Measurements from ENCODE around the gene SNUPN. TPM values are rescaled to one million over a fixed set of nuclear protein-coding genes. Genes with fewer than 3 reads are reported as not detected.

The SNUPN gene
- total RNA-seq, 2 experiments from 2014 or later: 34.1 to 34.8 TPM

DNA sequence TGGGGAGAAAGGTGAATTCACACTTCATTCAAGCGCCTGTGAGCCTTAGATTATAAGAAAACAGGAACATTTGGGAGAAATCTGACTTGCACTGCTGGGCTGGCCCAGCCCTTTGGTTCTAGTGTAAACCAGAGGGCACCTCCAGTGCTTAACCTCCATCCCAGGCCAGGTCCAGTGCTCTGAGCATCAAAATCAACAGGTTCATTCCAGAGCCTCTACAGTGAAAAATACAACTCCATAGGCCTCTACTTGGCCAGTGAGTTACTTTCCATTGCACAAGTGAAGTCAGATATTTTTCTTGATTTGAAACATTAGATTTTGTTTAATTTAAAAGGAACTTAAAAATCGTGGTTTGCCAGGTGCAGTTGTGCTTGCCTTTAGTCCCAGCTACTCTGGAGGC is 3.0 kb downstream of the SNUPN start:
- Mint-ChIP-seq H3K27me3 (no peaks in the 10 kb centered on the region), H3K4me3 (no peak overlapping the region), H3K36me3 (peaks cover 33% of the 10 kb centered on the region), H3K9me3 (peaks cover 8% of the 10 kb centered on the region), H3K4me1 (peaks cover 42% of the 10 kb centered on the region), H3K27ac (peak overlapping the region; percentile 78)
- DNase-seq: no peak

DNA sequence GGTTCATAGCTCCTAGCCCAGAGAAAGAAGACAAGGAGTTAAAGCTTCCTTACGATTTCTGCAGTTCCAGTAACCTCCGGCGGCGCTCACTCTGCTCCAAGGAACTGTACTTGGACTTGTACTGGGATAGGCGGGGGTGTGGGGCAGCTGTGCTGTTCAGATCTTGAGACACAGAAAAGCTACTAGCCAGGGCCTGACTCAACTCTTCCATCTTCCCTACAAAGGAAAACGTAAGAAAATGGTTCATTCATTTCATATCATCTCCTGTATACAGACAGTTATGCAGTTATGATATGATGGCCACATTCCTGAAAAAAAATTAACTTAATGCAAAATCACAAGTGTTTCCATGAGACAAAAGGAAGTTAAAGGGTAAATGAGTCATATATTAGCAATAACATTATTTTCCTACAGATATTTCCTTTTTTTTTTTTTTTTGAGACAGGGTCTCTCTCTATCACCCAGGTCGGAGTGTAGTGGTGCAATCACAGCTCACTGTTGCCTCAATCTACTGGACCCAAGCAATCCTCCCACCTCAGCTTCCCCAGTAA is 4.6 kb downstream of the SNUPN start:
- Mint-ChIP-seq H3K4me3 (peak overlapping the region; percentile 58), H3K27ac (peak overlapping the region; percentile 93), H3K36me3 (peaks cover 41% of the 10 kb centered on the region), H3K9me3 (peaks cover 8% of the 10 kb centered on the region), H3K4me1 (peaks cover 34% of the 10 kb centered on the region), H3K27me3 (no peaks in the 10 kb centered on the region)
- no peak for DNase-seq

DNA sequence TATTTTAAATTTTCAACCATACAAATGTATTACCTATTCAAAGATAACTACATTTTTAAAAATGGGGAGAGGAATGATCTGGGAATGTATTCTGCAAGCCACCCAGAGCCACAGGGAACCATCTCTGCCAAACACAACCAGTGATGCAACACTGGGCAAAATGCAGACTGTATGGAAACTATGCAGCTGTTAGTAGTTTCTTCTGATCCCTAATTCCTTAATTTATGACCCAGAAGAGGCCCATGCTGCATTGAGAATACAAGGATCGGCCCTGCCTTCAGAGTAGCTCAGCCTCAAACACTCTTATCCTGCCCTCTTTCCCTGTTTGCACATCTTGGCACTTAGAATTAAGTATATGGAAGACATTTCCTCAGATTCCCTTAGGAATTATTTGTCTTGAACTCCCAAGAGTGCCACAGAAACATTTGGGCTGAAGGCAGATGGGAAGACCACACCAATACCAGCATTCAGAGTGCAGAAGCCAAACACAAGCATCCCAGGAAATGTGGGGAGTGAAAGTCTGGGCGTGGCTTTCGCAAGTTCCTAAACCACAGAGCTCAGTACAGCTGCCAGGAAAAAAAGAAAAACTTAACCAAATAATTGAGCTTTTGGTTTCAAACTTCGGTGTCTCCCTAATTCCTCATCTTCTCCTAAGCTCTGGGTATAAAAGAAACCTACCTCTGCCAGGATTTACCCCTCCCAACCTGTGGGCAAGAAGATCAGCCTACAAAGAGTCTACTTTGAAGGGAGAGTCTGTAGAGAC is 5.3 kb downstream of the SNUPN start:
- H3K4me3 Mint-ChIP-seq: peak overlapping the region; percentile 58
- peaks cover 33% of the 10 kb centered on the region for H3K4me1 Mint-ChIP-seq
- H3K27me3 Mint-ChIP-seq: no peaks in the 10 kb centered on the region

DNA sequence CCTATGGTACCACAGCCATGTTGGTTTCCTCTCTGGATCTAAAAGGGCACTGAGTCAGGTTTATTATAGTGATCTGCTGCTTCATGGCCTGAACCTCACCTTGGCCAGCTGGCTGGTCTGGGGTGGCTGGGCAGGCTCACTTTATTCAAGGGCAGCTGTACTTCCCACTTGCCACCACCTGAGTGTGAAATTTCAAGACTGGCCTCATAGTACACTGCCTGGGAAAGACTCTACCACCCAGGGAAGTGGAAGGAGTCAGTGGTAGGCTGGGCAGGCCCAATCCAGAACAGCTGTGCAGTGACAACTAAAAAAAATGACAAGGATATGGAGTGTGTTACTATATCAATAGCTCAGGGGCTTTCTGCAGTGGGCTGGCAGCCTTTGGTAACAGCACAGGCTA is 8.8 kb downstream of the SNUPN start:
- H3K27me3 Mint-ChIP-seq: no peaks in the 10 kb centered on the region
- H3K9me3 Mint-ChIP-seq: peaks cover 5% of the 10 kb centered on the region
- H3K4me3 Mint-ChIP-seq: no peak overlapping the region
- peaks cover 47% of the 10 kb centered on the region for H3K36me3 Mint-ChIP-seq
- no peak overlapping the region for H3K27ac Mint-ChIP-seq
- DNase-seq: no peak
- peaks cover 23% of the 10 kb centered on the region for H3K4me1 Mint-ChIP-seq

More for the DNA sequence above, 5.3 kb downstream of the SNUPN start:
- Mint-ChIP-seq H3K9me3 (peaks cover 8% of the 10 kb centered on the region), H3K27ac (peak overlapping the region; percentile 93), H3K36me3 (peaks cover 45% of the 10 kb centered on the region)
- no peak for DNase-seq

DNA sequence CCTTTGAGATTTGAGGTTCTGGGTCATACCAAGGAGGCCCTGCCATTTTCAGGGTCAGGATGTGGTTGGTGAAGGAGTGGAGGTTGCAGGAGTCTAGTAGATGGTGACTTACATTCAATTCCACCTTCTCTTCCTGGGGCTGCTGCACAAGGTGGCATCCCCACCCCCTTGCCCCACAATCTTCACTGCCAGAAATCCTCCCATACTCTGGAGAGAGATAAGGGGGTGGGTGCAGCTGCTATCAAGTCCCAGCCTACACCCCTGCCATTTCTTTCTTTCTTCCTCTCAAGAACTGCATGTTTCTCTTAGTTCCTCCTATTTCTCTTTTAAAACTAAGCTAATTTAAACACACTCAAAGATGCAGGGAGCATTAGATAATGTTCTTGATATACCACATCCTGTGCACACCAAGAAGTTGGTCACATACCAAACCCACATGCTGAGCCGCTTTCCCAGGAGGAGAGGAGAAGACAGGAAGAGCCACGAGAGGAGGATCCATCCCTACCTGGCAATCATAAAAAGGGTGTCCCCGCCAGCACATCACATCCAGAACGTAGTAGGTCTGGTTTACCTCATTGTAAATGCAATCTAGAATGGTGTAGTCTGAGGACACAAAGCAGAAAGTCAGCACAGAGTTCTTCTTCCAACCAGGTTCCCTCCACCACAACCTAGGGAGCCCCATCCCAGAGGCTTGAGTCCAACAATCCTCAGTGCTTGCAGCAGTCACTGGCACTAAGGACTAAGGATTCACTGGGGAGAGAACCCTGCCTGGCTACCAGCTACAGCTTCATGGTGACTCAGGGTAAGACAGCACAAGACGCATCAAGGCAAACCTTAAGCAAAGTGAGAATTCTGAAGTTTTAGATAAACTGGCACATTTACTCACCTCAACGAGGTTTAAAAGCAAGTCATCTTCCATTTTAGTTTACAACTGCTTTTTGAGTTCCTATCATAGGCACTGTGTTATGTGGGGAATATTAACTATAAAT is 18.5 kb downstream of the SNUPN start:
- DNase-seq: no peak
- no peaks in the 10 kb centered on the region for H3K9me3 Mint-ChIP-seq
- H3K36me3 Mint-ChIP-seq: peaks cover 47% of the 10 kb centered on the region
- H3K4me1 Mint-ChIP-seq: peaks cover 31% of the 10 kb centered on the region
- peak overlapping the region; percentile 40 for H3K4me3 Mint-ChIP-seq
- H3K27me3 Mint-ChIP-seq: no peaks in the 10 kb centered on the region
- H3K27ac Mint-ChIP-seq: peak overlapping the region; percentile 89

DNA sequence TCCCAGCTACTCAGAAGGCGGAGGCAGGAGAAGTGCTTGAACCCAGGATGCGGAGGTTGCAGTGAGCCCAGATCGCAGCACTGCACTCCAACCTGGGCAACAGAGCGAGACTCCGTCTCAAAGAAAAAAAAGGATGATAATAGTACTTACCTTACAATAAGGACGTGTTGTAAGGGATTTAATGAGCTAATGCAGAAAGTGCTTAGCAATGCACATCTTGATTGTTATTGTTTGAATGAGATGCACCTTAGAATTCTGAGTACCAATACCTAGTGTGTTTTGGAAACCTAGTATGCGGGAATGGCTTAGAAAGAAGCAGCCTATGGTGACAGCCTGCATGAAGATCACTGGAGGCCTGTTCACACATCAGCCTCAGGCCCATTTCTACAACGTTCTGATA is 19.5 kb downstream of the SNUPN start:
- Mint-ChIP-seq H3K27me3 (no peaks in the 10 kb centered on the region), H3K9me3 (no peaks in the 10 kb centered on the region), H3K27ac (peak overlapping the region; percentile 89), H3K4me1 (peaks cover 31% of the 10 kb centered on the region), H3K4me3 (peak overlapping the region; percentile 44), H3K36me3 (peaks cover 53% of the 10 kb centered on the region)
- DNase-seq: no peak

DNA sequence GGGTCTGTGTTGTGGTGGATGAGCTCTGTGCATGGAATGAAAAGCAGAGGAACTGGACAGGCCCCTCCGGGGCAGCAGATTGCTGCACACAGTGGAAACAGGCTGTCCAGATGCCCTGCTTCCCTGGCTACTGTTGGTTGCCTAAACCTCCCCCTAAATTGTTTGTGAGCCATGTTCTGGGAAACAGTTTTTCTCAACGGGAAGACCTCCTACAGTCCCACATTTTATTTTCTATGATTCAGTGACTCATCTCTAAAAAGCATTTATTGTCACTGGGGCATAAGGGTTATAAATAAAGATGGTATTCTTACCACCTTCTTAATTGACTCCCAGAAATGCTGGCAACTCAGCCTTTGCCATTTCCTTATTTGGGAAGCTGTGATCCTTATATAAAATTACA is 26.1 kb downstream of the SNUPN start:
- no peaks in the 10 kb centered on the region for H3K9me3 Mint-ChIP-seq
- H3K27me3 Mint-ChIP-seq: no peaks in the 10 kb centered on the region
- peaks cover 18% of the 10 kb centered on the region for H3K4me1 Mint-ChIP-seq
- peaks cover 41% of the 10 kb centered on the region for H3K36me3 Mint-ChIP-seq
- no peak overlapping the region for H3K27ac Mint-ChIP-seq
- H3K4me3 Mint-ChIP-seq: no peak overlapping the region
- no peak for DNase-seq

DNA sequence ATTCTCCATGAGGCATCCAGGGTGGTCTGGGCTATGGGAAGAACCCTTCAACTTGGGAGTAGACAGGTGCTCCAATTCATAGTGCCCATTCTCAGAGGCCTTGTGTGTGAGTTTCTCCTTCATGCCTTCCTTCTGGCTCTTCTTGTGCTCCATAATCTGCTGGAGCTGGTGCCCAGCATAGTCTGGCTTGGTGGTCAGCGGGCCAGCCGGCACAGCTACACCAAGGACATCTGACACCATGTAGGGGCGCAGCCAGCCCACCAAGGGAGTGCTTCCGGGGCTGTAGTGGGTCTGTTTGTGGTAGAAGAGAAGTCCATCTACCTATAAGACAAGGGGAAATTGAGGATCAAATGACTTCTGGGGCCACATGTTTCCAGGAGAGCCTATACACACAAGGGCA is 27.2 kb downstream of the SNUPN start:
- peaks cover 41% of the 10 kb centered on the region for H3K36me3 Mint-ChIP-seq
- no peaks in the 10 kb centered on the region for H3K27me3 Mint-ChIP-seq
- no peaks in the 10 kb centered on the region for H3K9me3 Mint-ChIP-seq
- peaks cover 18% of the 10 kb centered on the region for H3K4me1 Mint-ChIP-seq
- no peak for DNase-seq
- H3K4me3 Mint-ChIP-seq: no peak overlapping the region
- peak overlapping the region; percentile 74 for H3K27ac Mint-ChIP-seq

DNA sequence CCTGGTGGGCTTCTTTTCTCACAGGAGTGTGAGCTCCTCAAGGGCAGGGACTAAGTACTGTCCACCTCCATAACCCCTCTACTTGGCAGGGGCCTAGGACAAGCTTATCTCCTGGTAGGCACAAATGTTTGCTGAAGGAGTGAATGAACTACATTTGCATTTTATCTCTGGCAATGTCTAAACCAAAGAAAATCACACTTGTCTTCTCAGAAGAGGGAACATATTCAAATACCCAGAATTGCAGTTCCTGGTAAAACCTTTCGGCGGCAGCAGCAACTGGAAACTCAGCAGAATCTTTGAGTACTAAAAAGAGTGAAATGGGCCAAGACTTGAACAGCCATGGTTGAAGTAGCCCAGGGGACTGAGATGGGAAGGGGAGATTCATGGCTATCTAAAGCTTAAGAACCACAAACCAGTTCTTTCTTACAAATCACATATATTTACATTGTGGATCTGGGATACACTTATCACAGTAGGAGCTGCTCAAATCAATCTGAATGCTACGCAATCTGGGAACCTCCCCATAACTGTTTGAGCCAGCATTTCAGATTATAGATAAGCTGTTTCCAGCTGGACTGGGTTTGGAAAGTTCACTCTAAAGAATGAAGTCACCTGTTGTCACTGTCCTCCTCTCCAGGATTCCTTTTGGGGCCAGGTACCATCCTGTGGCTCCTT is 27.7 kb downstream of the SNUPN start:
- peaks cover 18% of the 10 kb centered on the region for H3K4me1 Mint-ChIP-seq
- H3K36me3 Mint-ChIP-seq: peaks cover 41% of the 10 kb centered on the region
- H3K27me3 Mint-ChIP-seq: no peaks in the 10 kb centered on the region
- no peak overlapping the region for H3K4me3 Mint-ChIP-seq
- H3K27ac Mint-ChIP-seq: peak overlapping the region; percentile 69
- no peak for DNase-seq
- H3K9me3 Mint-ChIP-seq: no peaks in the 10 kb centered on the region

DNA sequence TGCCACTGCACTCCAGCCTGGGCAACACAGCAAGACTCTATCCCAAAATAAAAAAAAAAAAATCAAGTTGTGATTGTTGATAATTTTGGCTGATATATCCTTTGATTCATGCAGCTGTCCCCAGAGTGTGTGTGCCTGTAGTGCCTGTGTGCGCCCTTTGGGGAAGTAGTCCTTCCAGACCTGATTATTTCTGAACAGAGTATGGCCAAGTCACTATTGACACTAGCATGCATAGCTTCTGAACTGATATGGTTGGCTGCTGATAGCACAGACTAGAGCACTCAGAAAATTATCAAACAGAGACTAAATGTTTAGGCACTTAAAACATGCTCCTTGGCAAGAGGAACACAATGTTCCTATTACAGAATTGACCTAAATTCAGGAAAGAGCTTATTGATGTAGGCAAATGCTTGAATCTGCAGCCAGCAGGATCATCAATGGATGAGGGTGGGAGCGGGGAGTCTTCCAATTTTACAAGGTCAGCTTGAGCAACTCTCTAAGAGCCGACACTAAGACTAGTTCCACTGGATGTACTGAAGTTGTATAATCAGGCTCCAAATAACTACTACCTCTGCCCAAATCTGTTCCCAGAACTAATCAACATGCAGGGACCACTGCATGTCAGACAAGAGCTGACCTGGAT is 28.7 kb downstream of the SNUPN start:
- Mint-ChIP-seq H3K36me3 (peaks cover 41% of the 10 kb centered on the region), H3K9me3 (no peaks in the 10 kb centered on the region), H3K27ac (no peak overlapping the region), H3K4me3 (no peak overlapping the region), H3K4me1 (peaks cover 18% of the 10 kb centered on the region), H3K27me3 (no peaks in the 10 kb centered on the region)
- DNase-seq: no peak

DNA sequence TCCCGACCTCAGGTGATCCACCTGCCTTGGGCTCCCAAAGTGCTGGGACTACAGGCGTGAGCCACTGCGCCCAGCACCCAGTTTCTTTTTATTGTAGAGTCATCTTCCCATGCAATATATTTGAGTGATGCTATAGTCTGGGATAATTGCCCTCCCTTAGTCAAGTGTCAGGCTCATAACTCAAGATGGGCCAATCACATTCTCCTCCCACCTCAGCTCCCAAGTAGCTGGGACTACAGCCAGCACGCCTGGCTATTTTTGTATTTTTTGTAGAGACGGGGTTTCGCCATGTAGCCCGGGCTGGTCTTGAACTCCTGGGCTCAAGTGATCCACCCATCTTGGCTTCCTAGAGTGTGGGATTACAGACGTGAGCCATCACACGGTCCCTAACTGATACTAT is 31.2 kb downstream of the SNUPN start:
- peaks cover 22% of the 10 kb centered on the region for H3K4me1 Mint-ChIP-seq
- no peak for DNase-seq
- H3K36me3 Mint-ChIP-seq: peaks cover 31% of the 10 kb centered on the region
- no peak overlapping the region for H3K27ac Mint-ChIP-seq
- H3K4me3 Mint-ChIP-seq: no peak overlapping the region
- no peaks in the 10 kb centered on the region for H3K9me3 Mint-ChIP-seq
- no peaks in the 10 kb centered on the region for H3K27me3 Mint-ChIP-seq

DNA sequence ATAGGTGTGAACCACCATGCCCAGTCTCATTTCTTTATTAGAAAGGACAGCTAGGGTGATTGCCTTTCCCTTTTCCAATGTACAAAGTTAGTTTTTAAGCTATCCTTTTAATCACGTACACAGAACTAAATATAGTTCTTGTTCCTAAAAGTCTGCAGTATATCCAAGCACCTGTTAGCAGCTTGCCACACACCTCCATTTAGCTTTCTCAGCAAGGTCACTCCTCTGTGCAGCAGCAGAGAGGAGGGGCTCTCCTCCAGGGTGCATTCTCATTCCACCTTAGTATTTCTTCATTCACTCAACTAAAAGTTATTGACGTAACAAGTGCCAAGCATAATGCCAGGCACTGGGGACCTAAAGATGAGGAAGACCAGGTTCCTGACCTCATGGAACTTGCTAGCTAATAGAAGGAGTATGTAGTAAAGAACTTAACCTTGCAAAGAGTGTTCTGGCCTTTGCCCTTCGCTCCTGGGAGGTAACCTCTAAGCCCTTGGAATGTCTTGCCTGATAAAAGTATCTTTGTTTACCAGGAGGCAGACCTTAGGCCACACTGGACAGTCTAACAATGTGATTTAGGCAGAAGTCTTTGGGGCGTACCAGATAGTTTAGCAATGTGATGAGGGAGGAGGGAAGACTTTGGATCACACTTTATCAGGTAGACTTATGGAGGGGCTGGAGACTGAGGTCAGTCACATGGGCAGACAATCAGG is 33.7 kb downstream of the SNUPN start:
- Mint-ChIP-seq H3K27me3 (no peaks in the 10 kb centered on the region), H3K4me3 (no peak overlapping the region), H3K4me1 (peaks cover 6% of the 10 kb centered on the region), H3K36me3 (peaks cover 24% of the 10 kb centered on the region), H3K9me3 (no peaks in the 10 kb centered on the region), H3K27ac (no peak overlapping the region)
- no peak for DNase-seq

DNA sequence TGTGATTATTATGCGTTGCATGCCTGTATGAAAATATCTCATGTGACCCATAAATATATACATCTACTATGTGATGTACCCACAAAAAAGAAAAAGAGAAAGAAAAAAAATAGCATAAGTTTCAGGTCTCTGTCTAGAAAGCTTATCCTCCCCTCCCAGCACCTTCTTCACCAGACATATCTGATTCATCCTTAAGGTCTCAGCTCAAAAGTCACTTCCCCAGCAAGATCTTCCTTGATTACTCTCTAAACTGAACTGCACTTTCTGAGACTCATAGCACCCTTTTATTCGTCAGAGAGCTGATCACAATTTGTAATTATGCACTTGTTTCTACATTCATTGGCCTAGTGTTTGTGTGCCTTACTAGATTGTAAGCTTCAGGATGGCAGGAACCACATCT is 35.3 kb downstream of the SNUPN start:
- no peak for DNase-seq
- Mint-ChIP-seq H3K9me3 (no peaks in the 10 kb centered on the region), H3K4me1 (peaks cover 5% of the 10 kb centered on the region), H3K36me3 (peaks cover 23% of the 10 kb centered on the region), H3K27ac (no peak overlapping the region), H3K27me3 (no peaks in the 10 kb centered on the region), H3K4me3 (no peak overlapping the region)

DNA sequence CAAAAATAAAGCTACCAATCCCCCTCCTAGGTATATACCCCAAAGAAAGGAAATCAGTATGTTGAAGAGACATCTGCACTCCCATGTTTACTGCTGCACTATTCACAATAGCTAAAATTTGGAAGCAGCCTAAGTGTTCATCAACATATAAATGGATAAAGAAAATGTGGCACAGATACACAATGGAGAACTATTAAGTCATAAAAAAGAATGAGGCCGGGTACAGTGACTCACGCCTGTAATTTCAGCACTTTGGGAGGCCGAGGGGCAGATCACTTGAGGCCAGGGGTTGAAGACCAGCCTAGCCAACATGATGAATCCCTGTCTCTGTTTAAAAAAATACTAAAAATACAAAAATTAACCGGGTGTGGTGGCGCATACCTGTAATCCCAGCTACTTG is 36.5 kb downstream of the SNUPN start:
- Mint-ChIP-seq H3K9me3 (no peaks in the 10 kb centered on the region), H3K27me3 (no peaks in the 10 kb centered on the region), H3K4me1 (peaks cover 5% of the 10 kb centered on the region), H3K27ac (no peak overlapping the region), H3K4me3 (no peak overlapping the region), H3K36me3 (peaks cover 23% of the 10 kb centered on the region)
- no peak for DNase-seq

Measured in activated naive CD8-positive, alpha-beta T cell treated with anti-CD3 and anti-CD28 coated beads for 36 hours (primary cell).